Spinal cord (tissue), 10 donors: ENCODE data around the gene NBEA. TPM values are rescaled to one million over a fixed set of nuclear protein-coding genes. Genes with fewer than 3 reads are reported as not detected.
"Not testable (repeated sequence)": the region's sequence is repeated elsewhere in the genome, so short reads cannot be mapped to it uniquely, and the experiment has no call there.

Experiments
- DNase-seq, 6 donors: peaks; one replicate each; pipeline versions ENCODE4 v3.0.0 to v3.0.0-alpha.2; 2013 to 2015; ENCODE audit warnings: low spot score in 6 of 6, low read depth in 4 of 6
- H3K27ac ChIP-seq: one replicate; pipeline ENCODE4 v1.5.1; 2013; ENCODE audit warnings: low read depth, low read length, control low read depth
- H3K27me3 ChIP-seq: one replicate; pipeline ENCODE4 v1.6.1; 2013; ENCODE audit warnings: low read length; ENCODE audit not compliant: control insufficient read depth, insufficient read depth
- H3K36me3 ChIP-seq: one replicate; pipeline ENCODE4 v1.6.1; 2013; ENCODE audit warnings: low read length; ENCODE audit not compliant: control insufficient read depth, insufficient read depth
- H3K4me1 ChIP-seq: one replicate; pipeline ENCODE4 v1.6.1; 2013; ENCODE audit warnings: low read length; ENCODE audit not compliant: control insufficient read depth, insufficient read depth
- H3K4me3 ChIP-seq: one replicate; pipeline ENCODE4 v1.5.1; 2013; ENCODE audit warnings: low read depth, low read length, control low read depth
- H3K9me3 ChIP-seq: one replicate; pipeline ENCODE4 v1.6.1; 2013; ENCODE audit warnings: low read length; ENCODE audit not compliant: control insufficient read depth, insufficient read depth
- WGBS: methylation state at CpG from one replicate; pipeline ENCODE4 v1.1.5; 2013; ENCODE audit warnings: missing lambda C conversion rate; ENCODE audit not compliant: insufficient coverage; 5-methylcytosine and 5-hydroxymethylcytosine counted together
- polyA plus RNA-seq, 2 donors: library from polyadenylated mRNA; unstranded; fragments of 120-200 nt; gene quantifications; one replicate each; pipeline ENCODE4 v1.2.1, GENCODE V29; 2013; ENCODE audit not compliant: insufficient read length in 2 of 2
- total RNA-seq, 2 donors: library from RNA; depleted of rRNA in 1 of 2; stranded (reverse); fragments of 120-200 nt in 1 of 2; fragments of >200 nt in 1 of 2; gene quantifications; one replicate each; pipeline versions ENCODE4 v1.2.3 to v1.2.4, GENCODE V29; 2013 to 2014
- donor health status: healthy.

The NBEA gene
- total and polyA plus RNA-seq, 4 donors, result 39.1 to 136 (median 72.8) TPM

DNA sequence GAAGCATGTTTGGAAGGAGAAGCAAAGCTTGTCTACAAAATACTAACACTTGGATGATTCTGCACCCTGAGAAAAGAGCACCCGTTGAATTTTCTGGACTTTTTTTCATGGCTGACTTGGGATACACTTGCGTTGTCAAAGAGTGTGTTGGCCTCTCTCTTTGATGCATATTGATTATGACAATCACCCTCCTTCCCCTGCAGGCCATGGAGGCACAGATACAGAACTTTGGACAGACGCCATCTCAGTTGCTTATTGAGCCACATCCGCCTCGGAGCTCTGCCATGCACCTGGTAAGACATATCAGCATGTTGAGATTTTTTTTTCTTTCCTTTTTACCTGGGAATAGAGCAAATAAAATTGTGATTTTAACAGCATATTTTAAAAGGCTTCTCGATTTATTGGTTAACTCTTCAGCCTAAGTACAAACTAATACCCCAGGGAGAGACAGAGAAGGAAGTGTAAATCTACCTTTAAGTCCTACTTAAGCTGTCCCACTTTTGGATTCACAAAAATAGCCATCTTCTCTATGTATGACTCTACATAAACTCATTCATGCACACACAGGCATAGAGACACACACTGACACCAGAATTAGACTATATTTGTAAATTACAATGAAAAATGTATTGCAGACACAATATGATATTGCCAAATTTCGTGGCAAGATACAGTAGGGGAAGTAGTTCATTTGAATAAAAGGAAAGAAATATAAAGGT lies 704.1 kb downstream of the NBEA start:
- Histone ChIP-seq H3K36me3 (peaks cover 8% of the 10 kb centered on the region), H3K27ac (no peak overlapping the region), H3K27me3 (no peaks in the 10 kb centered on the region), H3K4me3 (no peak overlapping the region), H3K9me3 (no peaks in the 10 kb centered on the region), H3K4me1 (peaks cover 3% of the 10 kb centered on the region)
- no peak for DNase-seq
- WGBS, result 83% methylated on average over 1 of the region's 7 CpGs

DNA sequence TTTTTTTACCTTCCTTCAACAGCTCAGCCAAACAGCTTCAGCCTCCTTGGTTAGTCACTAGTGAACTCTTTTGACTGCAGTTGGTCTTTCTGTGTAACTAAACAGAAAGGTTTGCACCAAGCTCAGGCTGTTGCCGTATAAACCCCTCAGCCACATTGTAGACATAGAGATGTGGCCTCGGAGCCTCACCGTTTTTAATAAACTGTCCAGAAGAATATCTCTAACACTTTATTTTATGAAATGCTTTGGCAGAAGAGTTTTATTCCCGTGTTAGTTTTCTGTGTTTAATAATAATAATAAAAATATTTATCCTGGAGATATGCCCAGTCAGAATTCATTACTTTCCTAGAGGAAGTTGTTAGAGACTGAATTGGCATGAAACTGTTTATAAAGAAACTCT lies 706.1 kb downstream of the NBEA start:
- Histone ChIP-seq H3K4me1 (peaks cover under 1% of the 10 kb centered on the region), H3K27ac (no peak overlapping the region), H3K36me3 (peaks cover 8% of the 10 kb centered on the region), H3K27me3 (no peaks in the 10 kb centered on the region), H3K9me3 (no peaks in the 10 kb centered on the region), H3K4me3 (no peak overlapping the region)
- DNase-seq, result no peak
- no CpG with 5 or more reads among the region's 4 CpGs for WGBS

DNA sequence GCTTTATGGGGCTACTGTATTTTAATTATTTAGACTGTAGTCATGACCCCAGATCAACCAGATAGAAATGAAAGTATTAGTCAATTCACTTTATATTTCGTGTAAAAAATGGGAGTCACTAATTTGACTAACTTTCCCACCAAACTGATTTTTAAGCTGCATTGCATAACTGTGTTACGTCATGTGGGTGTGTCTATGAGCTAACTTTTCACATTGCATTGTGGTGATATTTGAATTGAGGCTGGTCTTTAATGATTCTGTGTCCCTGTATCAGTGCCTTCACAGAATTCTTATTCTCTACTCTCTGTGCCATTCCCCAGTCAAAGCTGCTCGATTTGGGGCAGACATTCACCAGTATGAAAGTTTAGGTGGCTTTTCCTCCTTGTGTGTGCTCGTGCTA lies 707.1 kb downstream of the NBEA start:
- H3K4me3 ChIP-seq, result no peak overlapping the region
- peaks cover 8% of the 10 kb centered on the region for H3K36me3 ChIP-seq
- no peaks in the 10 kb centered on the region for H3K4me1 ChIP-seq
- DNase-seq, result no peak
- H3K27me3 ChIP-seq, result no peaks in the 10 kb centered on the region
- H3K27ac ChIP-seq, result no peak overlapping the region
- H3K9me3 ChIP-seq, result no peaks in the 10 kb centered on the region
- WGBS, result 63% methylated on average over 1 of the region's 4 CpGs

DNA sequence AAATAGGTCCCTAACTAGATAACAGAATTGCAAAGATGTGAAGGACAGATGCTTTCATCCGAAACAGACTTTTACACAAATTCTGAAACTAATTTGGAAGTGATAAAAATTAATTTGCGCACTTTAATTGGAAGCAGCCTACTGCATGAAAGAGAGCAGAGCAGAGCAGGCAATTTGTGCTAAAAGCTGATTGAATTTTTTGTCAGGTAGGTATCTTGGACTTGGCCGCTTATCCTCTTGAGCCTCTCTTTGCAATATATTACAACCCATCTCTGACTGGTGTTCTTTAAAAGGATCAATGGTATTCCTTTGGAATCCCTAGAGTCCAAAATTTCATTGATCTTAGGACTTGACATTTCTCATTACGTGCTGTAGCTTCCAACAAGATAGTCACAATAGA lies 717.7 kb downstream of the NBEA start:
- DNase-seq, result peak in 1 of 6 donors; percentile 42
- Histone ChIP-seq H3K4me3 (no peak overlapping the region), H3K36me3 (no peaks in the 10 kb centered on the region), H3K27me3 (no peaks in the 10 kb centered on the region), H3K9me3 (no peaks in the 10 kb centered on the region), H3K27ac (no peak overlapping the region), H3K4me1 (no peaks in the 10 kb centered on the region)
- WGBS, result no CpG with 5 or more reads among the region's 4 CpGs

DNA sequence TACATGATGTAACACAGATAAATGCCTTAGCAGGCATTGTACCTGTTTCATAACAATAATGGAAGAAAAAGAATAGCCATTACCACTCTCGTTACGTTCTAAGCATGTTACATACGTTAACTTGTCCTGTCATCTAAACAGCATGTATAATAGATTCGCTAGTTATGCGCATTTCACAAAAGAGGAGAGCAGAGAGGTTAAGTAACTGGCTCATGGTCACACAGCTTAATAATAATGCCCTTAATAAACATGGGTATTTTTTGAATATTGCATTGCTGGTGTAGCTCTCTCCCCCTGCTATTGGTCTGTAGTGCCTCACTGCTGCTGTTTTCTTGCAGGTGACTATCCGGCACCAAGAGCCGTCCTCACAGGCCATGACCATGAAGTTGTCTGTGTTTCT lies 722.7 kb downstream of the NBEA start:
- Histone ChIP-seq H3K9me3 (no peaks in the 10 kb centered on the region), H3K4me1 (no peaks in the 10 kb centered on the region), H3K27ac (no peak overlapping the region), H3K4me3 (no peak overlapping the region), H3K27me3 (no peaks in the 10 kb centered on the region), H3K36me3 (no peaks in the 10 kb centered on the region)
- WGBS, result 100% methylated on average over 2 of the region's 7 CpGs
- no peak for DNase-seq

DNA sequence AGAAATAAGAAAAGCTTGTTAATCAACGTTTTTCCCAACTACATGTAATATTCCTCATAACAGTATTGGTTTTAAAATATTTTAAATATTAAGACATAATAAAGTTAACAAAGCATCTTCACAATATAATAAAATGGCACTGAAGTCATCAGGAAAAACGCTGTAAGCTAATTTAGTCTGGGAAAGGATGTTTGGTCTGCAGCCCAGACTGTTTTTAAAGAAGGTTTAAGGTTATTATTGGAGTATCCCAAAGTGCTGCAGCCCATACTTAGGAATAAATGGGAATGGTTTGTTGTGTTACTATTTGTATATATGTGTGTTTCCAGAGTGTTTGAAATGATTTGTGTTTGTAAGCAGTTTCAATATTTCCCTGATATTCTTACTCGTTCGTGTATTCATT lies 727.3 kb downstream of the NBEA start:
- 100% methylated on average over 1 of the region's 4 CpGs for WGBS
- no peak for DNase-seq
- no peaks in the 10 kb centered on the region for H3K4me1 ChIP-seq
- no peaks in the 10 kb centered on the region for H3K27me3 ChIP-seq
- H3K36me3 ChIP-seq, result peaks cover 13% of the 10 kb centered on the region
- H3K4me3 ChIP-seq, result no peak overlapping the region
- no peak overlapping the region for H3K27ac ChIP-seq
- H3K9me3 ChIP-seq, result no peaks in the 10 kb centered on the region

DNA sequence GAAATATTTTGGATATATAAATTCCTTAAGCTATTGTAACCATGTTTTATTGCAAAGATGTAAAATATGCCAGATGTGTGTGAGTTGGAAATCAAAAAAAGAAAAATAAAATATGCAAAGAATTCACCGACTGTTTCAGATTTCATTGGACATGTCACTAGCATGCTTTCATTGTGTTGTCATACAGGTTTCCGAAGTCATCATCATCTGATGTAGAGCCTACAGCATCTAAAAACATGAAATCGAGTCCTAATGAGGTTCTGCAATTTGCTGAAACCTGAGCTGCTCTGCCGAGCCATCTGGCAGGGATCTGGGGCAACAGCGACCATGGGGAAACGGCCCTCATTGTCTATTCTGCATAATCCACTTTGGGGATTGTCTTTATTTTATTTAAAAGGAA lies 730.5 kb downstream of the NBEA start:
- H3K9me3 ChIP-seq, result no peaks in the 10 kb centered on the region
- H3K27ac ChIP-seq, result no peak overlapping the region

DNA sequence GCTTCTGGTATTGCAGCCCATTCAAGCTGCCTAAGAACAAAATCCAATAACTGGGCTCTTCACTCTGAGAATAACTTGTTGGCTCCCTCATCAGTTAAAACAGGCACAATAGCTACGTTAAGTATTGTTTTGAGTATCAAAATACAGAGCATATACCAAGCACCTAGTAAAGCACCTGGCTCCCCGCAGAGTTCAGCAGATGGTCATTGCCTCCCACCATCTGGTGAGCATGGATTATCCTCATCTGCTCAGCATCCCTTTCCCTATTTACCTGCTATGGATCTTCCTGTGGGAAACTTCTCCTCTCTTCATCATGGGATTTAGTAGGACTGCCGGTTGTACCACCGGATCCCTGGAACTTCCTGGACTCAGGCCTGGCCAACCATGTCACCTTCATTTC lies 733.6 kb downstream of the NBEA start:
- no peaks in the 10 kb centered on the region for H3K4me1 ChIP-seq
- H3K4me3 ChIP-seq, result no peak overlapping the region
- 96% methylated on average over 4 of the region's 4 CpGs for WGBS
- H3K27ac ChIP-seq, result no peak overlapping the region
- H3K9me3 ChIP-seq, result no peaks in the 10 kb centered on the region
- H3K36me3 ChIP-seq, result peaks cover 10% of the 10 kb centered on the region
- DNase-seq, result no peak
- no peaks in the 10 kb centered on the region for H3K27me3 ChIP-seq

More for the DNA sequence above, 730.5 kb downstream of the NBEA start:
- H3K4me1 ChIP-seq, result no peaks in the 10 kb centered on the region
- H3K27me3 ChIP-seq, result no peaks in the 10 kb centered on the region
- no peak overlapping the region for H3K4me3 ChIP-seq
- peaks cover 13% of the 10 kb centered on the region for H3K36me3 ChIP-seq
- 81% methylated on average over 3 of the region's 6 CpGs for WGBS
- DNase-seq, result no peak

DNA sequence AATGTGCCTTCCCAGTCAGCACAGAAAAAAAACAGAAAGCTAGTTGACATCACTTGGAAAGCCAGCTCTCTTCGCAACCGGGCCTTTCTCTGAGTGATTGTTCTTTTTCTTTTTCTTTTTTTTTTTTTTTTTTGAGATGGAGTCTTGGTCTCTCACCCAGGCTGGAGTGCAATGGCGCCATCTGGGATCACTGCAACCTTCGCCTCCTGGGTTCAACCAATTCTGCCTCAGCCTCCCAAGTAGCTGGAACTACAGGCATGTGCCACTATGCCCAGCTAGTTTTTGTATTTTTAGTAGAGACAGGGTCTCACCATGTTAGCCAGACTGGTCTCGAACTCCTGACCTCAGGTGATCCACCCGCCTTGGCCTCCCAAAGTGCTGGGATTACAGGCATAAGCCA lies 735.8 kb downstream of the NBEA start:
- H3K27me3 ChIP-seq, DNase-seq, H3K9me3 ChIP-seq, H3K36me3 ChIP-seq, H3K27ac ChIP-seq, H3K4me3 ChIP-seq, H3K4me1 ChIP-seq: not testable (repeated sequence)
- WGBS, result 100% methylated on average over 3 of the region's 6 CpGs

DNA sequence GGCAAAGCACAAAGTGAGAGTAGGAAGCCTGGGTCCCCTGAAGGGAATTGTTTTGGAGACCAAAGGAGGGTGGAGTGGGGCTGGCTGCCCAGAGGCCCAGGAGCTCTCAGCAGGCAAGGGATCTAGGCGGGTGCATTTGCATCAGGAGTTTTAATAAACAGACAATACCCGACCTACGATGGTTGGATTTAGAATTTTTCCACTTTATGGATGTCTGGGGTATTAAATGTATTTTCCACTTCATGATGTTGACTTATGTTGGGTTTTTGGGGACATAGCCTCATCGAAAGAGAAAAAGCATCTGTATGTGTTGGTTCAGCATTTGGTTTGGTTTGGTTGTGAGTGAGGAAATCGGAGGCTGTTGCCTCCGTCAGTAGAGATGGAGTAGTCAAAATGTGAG lies 739.6 kb downstream of the NBEA start:
- Histone ChIP-seq H3K4me3 (no peak overlapping the region), H3K27ac (no peak overlapping the region), H3K4me1 (no peaks in the 10 kb centered on the region), H3K9me3 (no peaks in the 10 kb centered on the region), H3K27me3 (no peaks in the 10 kb centered on the region), H3K36me3 (no peaks in the 10 kb centered on the region)
- 90% methylated on average over 5 of the region's 6 CpGs for whole genome bisulfite sequencing
- DNase-seq, result no peak
